HUES64 (cell line): ENCODE measurements around the gene DDX39A.
"Not testable (repeated sequence)": the region's sequence is repeated elsewhere in the genome, so short reads cannot be mapped to it uniquely, and the experiment has no call there.

Experiments used
- H3K27ac ChIP-seq: 2 replicates; pipeline ENCODE4 v1.7.0; 2013; ENCODE audit warnings: low read depth, low read length, inconsistent platforms
- H3K27me3 ChIP-seq: 2 replicates; pipeline ENCODE4 v1.6.1; 2013; ENCODE audit warnings: mild to moderate bottlenecking, low read length; ENCODE audit not compliant: insufficient read depth
- H3K36me3 ChIP-seq: 2 replicates; pipeline ENCODE4 v1.6.1; 2013; ENCODE audit warnings: mild to moderate bottlenecking, low read length; ENCODE audit not compliant: insufficient read depth
- H3K4me1 ChIP-seq: 2 replicates; pipeline ENCODE4 v1.6.1; 2013; ENCODE audit warnings: mild to moderate bottlenecking, low read length, moderate library complexity; ENCODE audit not compliant: insufficient read depth
- H3K4me3 ChIP-seq: 2 replicates; pipeline ENCODE4 v1.5.1; 2013; ENCODE audit warnings: mild to moderate bottlenecking, low read length, moderate library complexity
- H3K9ac ChIP-seq: 2 replicates; pipeline ENCODE4 v1.6.1; 2013; ENCODE audit warnings: mild to moderate bottlenecking, low read depth, low read length
- H3K9me3 ChIP-seq: 2 replicates; pipeline ENCODE4 v1.6.1; 2013; ENCODE audit warnings: low read depth, low read length; ENCODE audit not compliant: insufficient read depth
- WGBS: fragments of 150-250, 120-280 bp; methylation state at CpG from one replicate; pipeline ENCODE4 v1.1.7; 2013; ENCODE audit warnings: missing lambda C conversion rate; 5-methylcytosine and 5-hydroxymethylcytosine counted together

DDX39A gene

DNA sequence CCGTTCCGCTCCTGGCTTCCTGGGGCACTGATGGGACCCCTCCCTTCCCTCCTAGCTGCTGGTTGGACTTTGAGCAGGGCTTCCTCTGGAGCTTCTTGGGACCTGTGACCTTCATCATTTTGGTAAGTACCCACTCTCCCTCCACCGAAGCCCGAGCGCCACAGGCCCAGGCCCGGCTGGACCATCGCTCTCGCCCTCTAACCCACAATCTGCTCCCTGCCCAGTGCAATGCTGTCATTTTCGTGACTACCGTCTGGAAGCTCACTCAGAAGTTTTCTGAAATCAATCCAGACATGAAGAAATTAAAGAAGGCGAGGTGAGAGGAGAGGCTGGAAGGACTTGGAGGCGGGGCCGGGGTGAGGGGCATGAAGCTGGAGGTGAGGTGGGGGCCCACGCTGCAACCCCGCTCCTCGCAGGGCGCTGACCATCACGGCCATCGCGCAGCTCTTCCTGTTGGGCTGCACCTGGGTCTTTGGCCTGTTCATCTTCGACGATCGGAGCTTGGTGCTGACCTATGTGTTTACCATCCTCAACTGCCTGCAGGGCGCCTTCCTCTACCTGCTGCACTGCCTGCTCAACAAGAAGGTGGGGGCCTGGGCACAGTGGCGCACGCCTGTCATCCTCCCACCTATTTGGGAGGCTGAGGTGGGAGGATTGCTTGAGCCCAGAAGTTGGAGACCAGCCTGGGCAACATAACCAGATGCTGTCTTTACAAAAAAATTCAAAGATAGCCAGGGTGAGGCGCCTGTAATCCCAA lies 12.3 kb downstream of the DDX39A start:
- Histone ChIP-seq H3K27me3 (no peaks in the 10 kb centered on the region), H3K27ac (peak overlapping the region; percentile 75), H3K4me3 (no peak overlapping the region), H3K4me1 (peaks cover 3% of the 10 kb centered on the region; the same call in 1 of the 2 replicates), H3K9me3 (no peaks in the 10 kb centered on the region), H3K36me3 (peaks cover 49% of the 10 kb centered on the region), H3K9ac (0 out of 2 replicates have a peak overlapping the region, but pooled peaks have one; percentile 7)
- 92% methylated on average over 27 of the region's 27 CpGs for WGBS

- Histone ChIP-seq H3K4me3 (peak overlapping the region; percentile 45), H3K27me3 (no peaks in the 10 kb centered on the region), H3K9me3 (no peaks in the 10 kb centered on the region), H3K9ac (peak overlapping the region; percentile 47), H3K36me3 (peaks cover 41% of the 10 kb centered on the region), H3K4me1 (peaks cover 3% of the 10 kb centered on the region; the same call in 1 of the 2 replicates), H3K27ac (peak overlapping the region; percentile 75)
- 9% methylated on average over 61 of the region's 61 CpGs for WGBS
Observed at GRCh38 chr19:14405758-14406644, 13.1 kb downstream of the DDX39A start.

DNA sequence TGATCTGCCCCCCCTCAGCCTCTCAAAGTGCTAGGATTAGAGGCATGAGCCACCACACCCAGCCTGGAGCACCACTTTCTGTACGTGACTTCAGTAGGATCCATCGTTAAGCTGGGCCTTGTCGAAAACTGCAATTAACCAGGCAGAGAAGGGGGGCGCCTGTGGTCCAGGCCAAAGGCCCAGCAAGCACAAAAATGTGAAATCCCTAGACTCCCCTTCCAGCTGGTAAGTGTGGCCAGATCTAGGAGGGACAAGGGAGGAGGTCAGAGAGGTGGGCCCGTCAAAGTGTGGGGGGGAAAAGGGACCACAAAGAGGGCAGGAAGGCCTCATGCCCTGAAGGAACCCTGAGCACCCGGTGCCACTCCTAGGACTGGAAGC lies 13.8 kb downstream of the DDX39A start:
- H3K4me1 ChIP-seq = peaks cover 3% of the 10 kb centered on the region; the same call in 1 of the 2 replicates
- peak overlapping the region; percentile 45 for H3K4me3 ChIP-seq
- peaks cover 34% of the 10 kb centered on the region for H3K36me3 ChIP-seq
- 37% methylated on average over 6 of the region's 6 CpGs for WGBS
- peak overlapping the region; percentile 27; the same call in 1 of the 2 replicates for H3K27ac ChIP-seq
- H3K27me3 ChIP-seq = no peaks in the 10 kb centered on the region
- H3K9me3 ChIP-seq = no peaks in the 10 kb centered on the region
- peak overlapping the region; percentile 47 for H3K9ac ChIP-seq

GRCh38 chr19:14404312-14404711 lies 14.8 kb downstream of the DDX39A start:
- Histone ChIP-seq H3K9me3 (no peaks in the 10 kb centered on the region), H3K4me1 (peaks cover 3% of the 10 kb centered on the region; the same call in 1 of the 2 replicates), H3K4me3 (no peak overlapping the region), H3K27me3 (no peaks in the 10 kb centered on the region), H3K36me3 (peaks cover 24% of the 10 kb centered on the region), H3K27ac (no peak overlapping the region), H3K9ac (no peak overlapping the region)
- WGBS = 94% methylated on average over 9 of the region's 9 CpGs

DNA sequence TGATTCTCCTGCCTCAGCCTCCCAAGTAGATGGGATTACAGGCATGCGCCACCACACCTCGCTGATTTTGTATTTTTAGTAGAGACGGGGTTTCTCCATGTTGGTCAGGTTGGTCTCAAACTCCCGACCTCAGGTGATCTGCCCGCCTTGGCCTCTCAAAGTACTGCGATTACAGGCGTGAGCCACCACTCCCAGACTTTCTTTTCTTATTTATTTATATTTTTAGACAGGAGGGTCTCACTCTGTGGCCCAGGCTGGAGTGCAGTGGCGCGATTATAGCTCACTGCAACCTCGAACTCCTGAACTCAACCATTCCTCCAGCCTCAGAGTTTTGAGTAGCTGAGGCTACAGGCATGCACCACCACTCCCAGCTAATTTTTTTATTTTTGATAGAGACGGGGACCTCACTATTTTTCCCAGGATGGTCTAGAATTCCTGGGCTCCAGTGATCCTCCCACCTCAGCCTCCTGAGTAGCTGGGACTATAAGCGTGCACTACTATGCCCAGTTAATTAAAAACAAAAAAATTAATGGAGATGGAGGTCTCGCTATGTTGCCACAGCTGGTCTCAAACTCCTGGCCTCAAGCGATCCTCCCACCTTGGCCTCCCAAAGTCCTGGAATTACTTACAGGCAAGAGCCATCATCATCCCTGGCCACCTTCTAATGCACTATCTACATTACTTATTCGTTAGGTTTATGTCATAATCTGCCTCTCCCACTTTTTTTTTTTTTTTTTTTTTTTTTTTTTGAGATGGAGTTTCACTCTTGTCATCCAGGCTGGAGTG lies 15.8 kb downstream of the DDX39A start:
- H3K4me1 ChIP-seq, H3K9ac ChIP-seq, H3K4me3 ChIP-seq, H3K27ac ChIP-seq, H3K27me3 ChIP-seq, H3K9me3 ChIP-seq: not testable (repeated sequence)
- peaks cover 14% of the 10 kb centered on the region for H3K36me3 ChIP-seq
- WGBS = 96% methylated on average over 12 of the region's 15 CpGs

DNA sequence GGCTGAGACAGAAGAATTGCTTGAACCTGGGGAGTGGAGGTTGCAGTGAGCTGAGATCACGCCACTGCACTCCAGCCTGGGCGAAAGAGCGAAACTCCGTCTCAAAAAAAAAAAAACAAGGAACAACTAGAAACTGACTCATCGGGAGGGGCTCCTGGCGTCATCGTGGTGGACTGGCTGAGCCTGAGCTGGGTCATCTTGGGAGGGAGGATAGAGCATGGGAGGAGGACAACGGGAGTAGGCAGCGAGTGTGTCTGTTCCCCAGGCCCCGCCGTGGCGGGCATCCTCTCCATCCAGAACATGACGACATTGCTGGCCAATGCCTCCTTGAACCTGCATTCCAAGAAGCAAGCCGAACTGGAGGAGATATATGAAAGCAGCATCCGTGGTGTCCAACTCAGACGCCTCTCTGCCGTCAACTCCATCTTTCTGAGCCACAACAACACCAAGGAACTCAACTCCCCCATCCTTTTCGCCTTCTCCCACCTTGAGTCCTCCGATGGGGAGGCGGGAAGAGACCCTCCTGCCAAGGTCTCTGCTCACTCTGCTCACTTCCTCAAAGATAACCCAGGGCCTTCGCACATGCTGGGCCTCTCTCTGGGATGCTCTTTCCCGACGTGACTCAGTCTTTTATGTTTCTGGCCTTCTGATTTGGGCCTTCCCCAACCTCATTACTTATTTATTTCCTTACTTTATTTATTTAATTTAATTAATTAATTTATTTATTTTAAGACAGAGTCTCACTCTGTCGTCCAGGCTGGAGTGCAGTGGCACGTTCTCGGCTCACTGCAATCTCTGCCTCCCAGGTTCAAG lies 16.6 kb downstream of the DDX39A start:
- no peaks in the 10 kb centered on the region for H3K27me3 ChIP-seq

DNA sequence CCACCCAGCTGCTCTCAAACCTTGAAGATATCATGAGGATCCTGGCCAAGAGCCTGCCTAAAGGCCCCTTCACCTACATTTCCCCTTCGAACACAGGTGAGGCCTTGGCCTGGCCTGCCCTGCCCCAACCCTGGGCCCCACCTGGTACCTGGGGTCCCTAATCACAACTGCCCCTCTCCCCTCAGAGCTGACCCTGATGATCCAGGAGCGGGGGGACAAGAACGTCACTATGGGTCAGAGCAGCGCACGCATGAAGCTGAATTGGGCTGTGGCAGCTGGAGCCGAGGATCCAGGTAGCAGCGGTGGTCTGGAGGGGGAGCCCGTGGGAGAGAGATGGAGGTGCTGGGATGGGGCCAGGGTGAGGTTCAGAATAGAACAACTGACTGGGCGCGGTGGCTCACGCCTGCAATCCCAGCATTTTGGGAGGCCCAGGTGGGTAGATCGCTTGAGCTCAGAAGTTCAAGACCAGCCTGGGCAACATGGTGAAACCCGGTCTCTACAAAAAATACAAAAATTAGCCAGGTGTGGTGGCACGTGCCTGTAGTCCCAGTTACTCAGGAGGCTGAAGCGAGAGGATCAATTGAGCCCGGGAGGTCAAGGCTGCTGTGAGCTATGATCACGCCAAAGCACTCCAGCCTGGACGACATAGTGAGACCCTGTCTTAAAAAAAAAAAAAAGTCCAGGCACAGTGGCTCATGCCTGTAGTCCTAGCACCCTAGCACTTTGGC lies 17.5 kb downstream of the DDX39A start:
- no peak overlapping the region for H3K9ac ChIP-seq
- peaks cover 3% of the 10 kb centered on the region; the same call in 1 of the 2 replicates for H3K4me1 ChIP-seq
- H3K27ac ChIP-seq = no peak overlapping the region
- H3K36me3 ChIP-seq = no peaks in the 10 kb centered on the region
- 94% methylated on average over 18 of the region's 18 CpGs for WGBS
- no peaks in the 10 kb centered on the region for H3K27me3 ChIP-seq
- H3K9me3 ChIP-seq = no peaks in the 10 kb centered on the region
- no peak overlapping the region for H3K4me3 ChIP-seq

More for the DNA sequence above, 16.6 kb downstream of the DDX39A start:
- peaks cover 3% of the 10 kb centered on the region; the same call in 1 of the 2 replicates for H3K4me1 ChIP-seq
- peaks cover 6% of the 10 kb centered on the region for H3K36me3 ChIP-seq
- H3K9me3 ChIP-seq = no peaks in the 10 kb centered on the region
- H3K4me3 ChIP-seq = no peak overlapping the region
- 92% methylated on average over 26 of the region's 26 CpGs for WGBS
- no peak overlapping the region for H3K27ac ChIP-seq
- no peak overlapping the region for H3K9ac ChIP-seq

DNA sequence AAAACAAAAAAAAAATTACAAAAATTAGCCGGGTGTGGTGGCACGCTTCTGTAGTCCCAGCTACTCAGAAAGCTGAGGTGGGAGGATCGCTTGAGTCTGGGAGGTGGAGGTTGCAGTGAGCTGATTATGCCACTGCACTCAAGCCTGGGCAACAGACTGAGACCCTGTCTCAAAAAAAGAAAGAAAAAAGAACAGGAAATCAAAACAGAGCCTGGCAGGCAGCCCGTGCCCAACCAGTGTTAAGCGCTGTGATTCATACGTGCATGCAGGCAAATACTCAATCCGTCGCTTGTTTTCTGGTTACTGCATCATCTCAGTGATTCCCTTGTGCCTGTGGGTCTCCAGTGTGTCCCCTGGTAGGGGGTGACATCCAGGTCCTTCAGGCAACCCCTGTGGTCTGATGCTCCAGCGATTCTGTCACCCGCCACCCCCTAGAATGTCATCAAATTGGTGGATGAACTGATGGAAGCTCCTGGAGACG lies 18.1 kb downstream of the DDX39A start:
- WGBS = 93% methylated on average over 11 of the region's 11 CpGs
- Histone ChIP-seq H3K9ac (no peak overlapping the region), H3K4me3 (no peak overlapping the region), H3K36me3 (no peaks in the 10 kb centered on the region), H3K27me3 (no peaks in the 10 kb centered on the region), H3K9me3 (no peaks in the 10 kb centered on the region), H3K4me1 (peaks cover 3% of the 10 kb centered on the region; the same call in 1 of the 2 replicates), H3K27ac (no peak overlapping the region)

DNA sequence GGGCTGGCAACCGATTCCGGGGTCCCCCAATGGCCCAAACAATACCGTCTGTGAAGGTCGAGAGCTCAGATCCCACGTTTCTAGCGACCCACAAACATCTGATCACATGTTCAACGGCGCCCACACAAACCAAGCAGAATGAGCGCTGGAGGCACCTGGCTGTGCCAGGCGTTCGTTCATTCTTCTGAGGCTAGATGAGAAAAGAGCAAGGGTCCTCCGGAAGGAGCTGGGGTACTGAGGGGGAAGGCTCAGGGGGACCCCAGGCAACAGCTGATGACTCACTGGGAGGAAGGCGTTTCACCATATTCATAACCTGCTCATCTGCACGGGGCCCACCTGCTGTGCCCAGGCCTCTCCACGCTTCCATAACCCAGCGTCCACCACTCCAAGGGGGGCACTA lies 22.0 kb downstream of the DDX39A start:
- not testable (repeated sequence) for H3K36me3 ChIP-seq, H3K27ac ChIP-seq, H3K9ac ChIP-seq, H3K4me1 ChIP-seq, H3K27me3 ChIP-seq, H3K9me3 ChIP-seq, H3K4me3 ChIP-seq
- 89% methylated on average over 15 of the region's 16 CpGs for WGBS

DNA sequence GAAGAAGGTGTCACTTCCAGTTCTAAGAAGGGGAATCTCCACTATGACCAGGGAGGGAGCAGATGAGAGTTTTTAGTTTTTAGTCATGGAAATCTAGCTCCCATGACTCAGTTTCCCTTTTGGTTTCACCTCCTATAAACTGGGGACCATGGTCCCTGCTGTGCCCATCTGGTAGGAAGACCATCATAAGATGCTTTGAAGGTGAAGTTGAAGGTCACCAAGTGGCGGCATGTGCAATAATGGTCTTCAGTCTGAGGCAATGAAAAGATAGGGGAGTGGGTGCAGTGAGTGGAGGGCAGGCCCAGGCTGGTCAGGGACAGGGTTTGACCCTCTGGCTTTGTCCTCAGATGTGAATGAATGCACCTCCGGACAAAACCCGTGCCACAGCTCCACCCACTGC lies 22.4 kb downstream of the DDX39A start:
- not testable (repeated sequence) for H3K27me3 ChIP-seq, H3K27ac ChIP-seq, H3K4me1 ChIP-seq, H3K4me3 ChIP-seq, H3K9me3 ChIP-seq, H3K36me3 ChIP-seq, H3K9ac ChIP-seq
- WGBS = no CpG with 5 or more reads among the region's 3 CpGs
